Measurements from ENCODE around the gene NPB.
A peak's percentile ranks its signal among the peaks of the same experiment; 100 is the strongest.

NPB gene

DNA sequence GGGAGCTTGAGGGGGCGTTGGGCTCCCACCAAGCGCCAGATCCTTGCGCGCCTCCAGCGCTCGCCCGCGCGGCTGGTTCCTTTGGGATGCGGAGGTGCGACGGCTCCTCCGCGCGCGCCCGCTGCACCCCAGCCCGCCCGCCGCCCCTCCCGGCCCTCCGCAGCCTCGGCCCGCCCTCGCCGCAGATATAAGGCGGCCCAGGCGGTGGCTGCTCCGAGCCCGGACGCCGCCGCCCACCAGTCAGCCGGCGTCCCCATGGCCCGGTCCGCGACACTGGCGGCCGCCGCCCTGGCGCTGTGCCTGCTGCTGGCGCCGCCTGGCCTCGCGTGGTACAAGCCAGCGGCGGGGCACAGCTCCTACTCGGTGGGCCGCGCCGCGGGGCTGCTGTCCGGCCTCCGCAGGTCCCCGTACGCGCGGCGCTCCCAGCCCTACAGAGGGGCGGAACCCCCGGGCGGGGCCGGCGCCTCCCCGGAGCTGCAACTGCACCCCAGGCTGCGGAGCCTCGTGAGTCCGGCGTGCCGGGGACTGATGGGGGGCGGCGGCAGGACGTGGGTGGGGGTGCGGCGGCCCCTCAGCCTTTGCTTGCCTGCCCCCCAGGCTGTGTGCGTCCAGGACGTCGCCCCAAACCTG, at the start of gene NPB:
NPB (plus strand) TSS at position 216 of the 630 bp plus-strand sequence; CDS start at position 256, 40 bp downstream.
- DNase-seq = no peak

DNA sequence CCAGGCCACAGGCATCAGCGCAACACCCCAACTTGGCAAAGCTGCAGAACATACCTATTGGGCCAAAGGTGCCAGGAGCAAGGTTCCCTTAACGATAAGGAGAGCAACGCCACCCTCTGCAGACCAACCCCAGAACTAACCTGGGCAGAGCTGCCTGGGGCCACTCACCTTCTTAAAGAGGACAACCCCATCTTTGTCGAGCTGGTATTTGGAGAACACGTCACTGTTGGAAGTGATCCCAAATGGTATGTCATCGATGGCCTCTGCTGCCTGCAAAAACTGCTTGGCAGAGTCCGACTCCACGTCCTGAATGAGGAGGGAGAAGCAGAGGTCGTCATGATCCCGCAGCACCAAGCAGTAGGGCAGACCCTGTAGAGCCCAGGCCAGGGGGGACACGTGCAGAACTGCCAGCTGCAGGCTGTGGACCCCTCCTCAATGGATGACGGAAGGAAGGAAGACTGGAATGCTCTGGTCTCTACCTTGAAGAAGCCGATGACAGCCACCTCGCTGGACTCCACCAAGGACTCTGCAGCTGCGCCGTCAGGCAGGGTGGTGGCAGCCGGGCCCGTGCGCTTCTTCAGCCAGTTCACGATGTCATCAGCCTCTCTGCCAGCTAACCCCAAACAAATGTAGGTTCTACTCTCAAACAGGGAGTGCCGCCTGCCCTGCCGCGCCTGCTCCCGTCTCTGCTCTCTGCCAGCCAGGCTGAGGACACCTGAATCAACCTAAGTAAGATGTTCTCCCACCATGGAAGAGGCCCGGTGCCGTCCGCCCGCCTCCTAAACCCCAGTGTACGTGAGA, 46.9 kb upstream of the NPB start:
- DNase-seq = no peak

DNA sequence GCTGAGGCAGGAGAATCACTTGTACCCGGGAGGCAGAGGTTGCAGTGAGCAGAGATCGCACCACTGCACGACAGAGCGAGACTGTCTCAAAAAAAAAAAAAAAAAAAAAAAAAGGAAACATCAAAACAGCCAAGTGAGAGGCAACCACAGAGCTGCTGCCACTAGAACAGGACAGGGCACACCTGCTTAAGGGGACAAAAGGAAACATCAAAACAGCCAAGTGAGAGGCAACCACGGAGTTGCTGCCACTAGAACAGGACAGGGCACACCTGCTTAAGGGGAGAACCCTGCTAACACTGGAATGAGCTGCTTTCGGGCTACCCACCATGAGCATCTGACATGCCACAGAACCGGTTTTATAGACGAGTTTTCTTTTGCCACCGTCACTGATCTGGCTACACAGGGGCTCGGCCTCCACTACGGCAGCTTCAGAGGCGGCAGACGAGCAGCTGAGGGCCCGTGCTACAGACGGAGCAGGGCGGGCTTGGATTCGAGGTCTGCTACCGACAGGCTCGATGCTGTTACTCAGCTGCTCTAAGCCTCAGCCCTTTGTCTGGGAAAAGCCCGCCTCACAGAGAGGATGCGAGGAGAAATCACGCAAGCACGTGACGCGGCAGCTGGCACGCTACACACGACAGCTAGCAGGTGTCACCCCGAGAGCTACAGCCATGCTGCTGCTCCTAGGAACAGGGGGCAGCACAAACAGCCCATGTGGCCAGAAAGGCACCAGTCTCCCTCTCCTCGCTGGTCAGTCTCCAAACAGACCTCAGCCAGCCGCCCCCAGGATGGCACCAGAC, 43.7 kb upstream of the NPB start:
- DNase-seq = peak; percentile 46

DNA sequence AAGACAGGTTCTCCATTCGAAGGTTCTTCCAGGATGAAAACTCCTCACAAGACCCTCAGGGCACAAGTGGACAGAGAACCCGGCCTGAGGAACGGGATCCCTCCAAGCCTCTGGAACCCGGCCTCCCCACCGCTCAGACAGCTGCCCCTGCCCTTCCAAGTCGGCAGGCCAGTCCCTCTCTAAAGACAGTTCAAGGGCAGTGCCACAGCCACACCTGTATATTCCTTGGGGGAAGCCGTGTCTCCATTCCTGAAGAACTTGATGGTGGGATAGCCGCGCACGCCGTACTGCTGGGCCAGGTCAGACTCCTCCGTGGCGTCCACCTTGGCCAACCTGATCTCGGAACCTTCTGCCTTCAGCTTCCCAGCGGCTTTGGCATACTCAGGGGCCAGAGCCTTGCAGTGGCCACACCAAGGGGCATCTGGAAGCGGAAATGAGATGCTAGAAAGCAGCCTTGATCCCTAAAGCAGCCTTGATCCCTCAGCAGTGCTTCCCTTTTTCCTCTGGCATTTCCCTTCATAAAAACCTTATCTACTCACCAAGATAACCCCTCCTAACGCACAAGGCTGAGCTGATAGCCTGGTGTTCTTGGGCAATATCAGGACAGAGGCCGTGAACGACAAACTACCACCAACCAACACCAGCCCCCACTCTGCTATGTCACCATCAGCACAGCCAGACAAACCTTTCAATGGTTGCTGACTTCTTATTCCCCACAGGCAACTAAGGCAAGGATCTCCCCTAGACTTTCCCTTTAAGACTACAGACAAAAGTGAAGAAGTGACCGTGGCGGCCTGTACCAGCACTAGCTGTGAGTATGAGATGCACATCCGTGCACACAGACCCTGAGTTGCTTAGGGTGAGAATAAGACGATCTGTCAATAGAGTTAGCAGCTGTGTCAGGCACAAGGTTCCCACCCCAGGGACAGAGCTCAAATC, 42.8 kb upstream of the NPB start:
- DNase-seq = peak; percentile 59

DNA sequence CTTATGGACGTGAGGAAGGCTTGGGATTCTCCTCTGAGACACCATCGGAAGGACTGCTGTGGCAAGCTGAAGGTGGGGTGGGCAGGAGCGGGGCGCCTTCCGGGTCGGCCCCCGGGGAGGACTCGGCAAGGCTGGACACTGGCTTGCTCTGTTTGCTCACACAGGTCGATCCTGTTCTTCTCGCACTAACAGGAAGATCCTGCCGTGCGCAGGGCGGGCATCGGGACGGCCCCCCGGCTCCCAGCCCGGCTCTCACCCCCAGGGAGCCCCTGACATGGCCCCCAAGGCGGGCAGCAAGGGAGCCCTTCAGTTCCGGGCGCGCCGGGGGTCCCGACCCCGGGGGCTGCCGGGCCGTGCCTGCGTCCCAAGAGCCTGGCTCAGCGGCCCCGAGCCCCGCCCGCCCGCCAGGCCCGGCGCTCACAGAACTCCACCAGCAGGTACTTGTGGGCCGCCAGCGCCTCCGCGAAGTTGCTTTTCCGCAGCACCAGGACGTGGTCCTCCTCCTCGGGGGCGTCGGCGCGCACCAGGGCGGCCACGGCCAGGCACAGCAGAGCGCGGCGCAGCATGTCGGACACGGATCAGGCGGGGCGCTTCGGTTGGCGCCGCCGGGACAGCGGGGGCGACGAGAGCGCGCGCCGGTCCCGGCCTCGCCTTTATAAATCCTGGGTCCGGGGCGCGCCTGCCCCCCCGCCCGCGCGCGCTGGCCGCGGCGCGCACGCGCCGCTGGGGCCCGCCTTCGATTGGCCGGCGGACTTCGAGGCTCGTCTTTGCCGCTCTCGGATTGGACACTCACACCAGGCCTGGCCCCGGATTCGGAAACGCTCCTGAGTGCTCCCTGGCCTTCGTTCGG, 41.9 kb upstream of the NPB start, which contains the start of gene P4HB:
P4HB (minus strand) TSS at position 630 of the 850 bp plus-strand sequence; CDS start at position 566, 64 bp downstream.
- DNase-seq = no peak

DNA sequence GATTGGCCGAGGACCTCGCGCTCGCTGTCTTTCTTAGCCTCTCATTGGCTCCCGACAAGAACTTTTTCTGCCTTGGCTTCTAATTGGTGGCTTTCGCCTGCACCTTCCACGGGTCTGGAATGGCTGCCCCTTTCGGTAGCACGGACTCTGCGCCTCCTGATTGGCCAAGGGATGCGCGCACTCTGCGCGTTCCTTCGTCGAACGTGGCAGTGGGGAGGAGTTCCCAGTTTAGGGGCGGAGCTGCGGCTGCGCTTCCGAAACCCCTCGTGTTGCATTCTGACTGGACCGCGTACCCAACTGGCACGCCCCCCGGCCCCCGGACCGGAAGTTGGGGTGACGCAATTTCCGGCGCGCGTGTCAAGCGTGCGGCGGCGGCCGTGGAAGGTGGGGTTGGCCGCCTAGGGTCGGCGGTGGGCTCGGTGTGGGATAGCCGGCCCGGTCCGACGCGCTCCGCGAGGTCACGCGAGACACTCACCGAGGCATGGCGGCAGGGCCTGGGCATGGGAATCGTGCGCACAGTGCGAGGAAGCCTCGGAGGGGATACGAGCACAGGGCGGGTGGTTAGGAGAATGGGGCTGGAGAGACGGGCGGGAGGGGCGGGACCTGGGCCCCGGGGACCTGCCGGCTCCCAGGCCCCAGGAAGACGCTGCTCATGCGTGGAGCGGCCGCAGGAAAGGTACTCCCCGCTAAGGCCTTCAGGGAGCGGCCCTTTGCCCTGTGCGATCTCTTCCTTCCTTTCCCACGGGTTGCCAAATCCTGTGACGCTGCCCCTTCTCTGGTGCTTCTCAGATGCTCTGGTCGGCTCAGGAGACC, 41.1 kb upstream of the NPB start:
- DNase-seq = peak; percentile 100

DNA sequence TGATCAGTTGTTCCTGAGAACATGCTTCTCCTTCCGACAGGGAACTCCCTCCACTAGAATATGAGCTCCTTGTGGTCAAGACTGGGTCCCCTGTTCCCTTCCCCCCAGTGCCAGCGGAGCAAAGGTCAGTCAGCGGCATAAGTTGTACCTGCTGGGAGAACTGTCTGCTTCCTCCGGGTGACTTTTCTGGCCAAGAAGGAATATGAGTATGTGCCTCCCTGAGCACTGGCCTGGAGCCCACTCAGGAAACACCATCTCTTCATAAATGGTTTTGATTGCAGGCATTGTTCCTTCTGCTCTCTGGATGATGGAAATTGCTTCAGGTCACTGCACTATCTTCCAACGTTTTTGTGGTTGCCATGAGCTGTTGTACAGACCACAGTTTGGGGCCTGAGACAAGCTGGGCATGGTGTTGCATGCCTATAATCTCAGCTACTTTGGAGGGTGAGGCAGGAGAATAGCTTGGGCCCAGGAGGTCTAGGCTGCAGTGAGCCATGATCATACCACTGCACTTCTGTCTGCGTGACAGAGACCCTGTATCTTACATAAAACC, 38.8 kb upstream of the NPB start:
- DNase-seq = peak; percentile 38

DNA sequence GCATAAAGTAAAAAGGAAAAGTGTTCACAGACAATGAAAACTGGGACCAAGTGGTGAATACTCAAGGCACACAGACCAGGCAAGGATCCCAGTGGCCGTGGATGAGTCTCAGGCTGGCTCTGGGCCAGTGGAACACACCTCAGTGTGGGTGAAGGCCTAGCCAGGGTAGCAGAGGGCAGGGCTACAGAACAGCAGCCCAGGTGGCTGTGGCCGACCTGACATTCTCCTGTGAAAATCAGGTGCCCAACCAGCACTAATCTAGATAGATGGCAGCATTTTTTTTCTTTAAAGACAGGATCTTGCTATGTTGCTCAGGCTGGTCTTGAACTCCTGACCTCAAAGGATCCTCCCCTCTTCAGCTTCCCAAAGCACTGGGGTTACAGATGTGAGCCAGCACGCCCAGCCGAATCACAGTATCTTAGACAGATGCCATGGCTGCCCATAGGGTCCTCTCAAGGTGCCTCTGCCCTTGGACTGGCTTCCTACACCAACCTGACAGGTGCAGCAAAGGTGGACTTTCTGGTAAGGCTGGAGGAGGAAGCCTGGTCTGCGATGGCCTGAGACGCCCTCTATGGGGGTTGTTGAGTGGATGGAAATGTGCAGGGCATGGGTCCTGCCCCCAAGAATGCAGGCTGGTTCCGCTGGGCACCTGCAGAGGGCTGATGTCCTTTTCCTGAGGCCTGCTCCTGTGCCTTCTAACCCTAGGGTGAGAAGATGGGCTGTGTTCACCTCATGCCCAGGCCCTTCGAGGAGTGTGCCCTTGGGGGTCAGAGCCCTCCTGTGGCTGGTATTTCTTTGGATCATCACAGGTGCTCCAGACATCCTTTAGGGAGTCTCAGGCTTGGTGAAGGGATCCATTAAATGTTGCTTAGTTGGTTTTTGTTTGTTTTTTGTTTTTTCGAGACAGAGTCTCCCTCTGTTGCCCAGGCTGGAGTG, 37.9 kb upstream of the NPB start:
- no peak for DNase-seq

DNA sequence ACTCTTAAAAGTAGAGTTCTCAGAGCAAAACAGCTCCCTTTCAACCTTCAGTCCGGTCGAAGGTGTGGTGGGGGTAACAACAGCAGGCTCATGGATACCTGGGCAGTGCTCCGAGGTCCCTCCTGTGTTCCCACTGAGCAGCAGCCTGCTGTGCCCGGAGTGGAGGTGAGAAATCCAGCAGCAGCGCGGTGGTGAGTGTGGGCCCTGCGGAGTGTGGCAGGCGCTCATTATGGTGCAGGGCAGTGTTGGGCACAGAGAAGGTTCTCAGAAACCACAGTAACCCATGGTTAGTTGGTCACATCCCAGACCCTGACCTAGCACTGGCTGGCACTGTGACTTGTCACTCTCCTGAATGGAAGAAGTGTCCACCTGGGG, 36.7 kb upstream of the NPB start:
- no peak for DNase-seq

DNA sequence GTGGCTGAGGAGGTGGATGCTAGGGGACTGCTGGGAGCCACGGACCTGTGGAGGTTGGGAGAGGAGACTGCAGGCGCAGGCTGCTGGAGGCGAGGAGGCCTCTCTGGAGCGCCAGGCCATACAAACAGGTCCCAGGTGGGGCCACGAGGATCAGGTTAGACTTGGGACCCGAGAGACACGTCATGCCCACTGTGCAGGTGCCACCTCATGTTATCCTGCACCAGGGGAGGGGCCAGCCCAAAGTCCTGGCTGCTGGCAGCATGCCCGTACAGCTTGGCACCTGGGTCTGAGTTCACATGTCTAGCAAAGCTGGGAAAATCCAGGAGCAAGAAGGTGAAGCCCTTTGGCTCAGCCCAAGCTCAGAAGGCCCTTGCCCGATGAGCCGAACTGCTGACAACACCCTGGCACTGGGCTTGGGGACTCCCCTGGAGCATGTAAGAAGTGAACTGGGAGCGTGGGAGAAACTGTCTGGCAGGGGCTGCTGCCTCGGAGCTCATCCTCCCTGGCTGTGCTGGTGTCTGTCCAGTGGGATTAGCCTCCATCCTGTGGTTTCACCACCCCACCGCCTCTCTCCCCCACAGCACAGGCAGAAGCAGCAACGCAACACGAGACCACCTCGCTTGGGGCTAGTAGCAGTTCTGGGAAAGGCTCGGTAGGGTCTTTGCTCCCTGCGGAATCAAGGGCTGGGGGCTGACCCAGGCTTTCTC, 36.2 kb upstream of the NPB start:
- DNase-seq = no peak

DNA sequence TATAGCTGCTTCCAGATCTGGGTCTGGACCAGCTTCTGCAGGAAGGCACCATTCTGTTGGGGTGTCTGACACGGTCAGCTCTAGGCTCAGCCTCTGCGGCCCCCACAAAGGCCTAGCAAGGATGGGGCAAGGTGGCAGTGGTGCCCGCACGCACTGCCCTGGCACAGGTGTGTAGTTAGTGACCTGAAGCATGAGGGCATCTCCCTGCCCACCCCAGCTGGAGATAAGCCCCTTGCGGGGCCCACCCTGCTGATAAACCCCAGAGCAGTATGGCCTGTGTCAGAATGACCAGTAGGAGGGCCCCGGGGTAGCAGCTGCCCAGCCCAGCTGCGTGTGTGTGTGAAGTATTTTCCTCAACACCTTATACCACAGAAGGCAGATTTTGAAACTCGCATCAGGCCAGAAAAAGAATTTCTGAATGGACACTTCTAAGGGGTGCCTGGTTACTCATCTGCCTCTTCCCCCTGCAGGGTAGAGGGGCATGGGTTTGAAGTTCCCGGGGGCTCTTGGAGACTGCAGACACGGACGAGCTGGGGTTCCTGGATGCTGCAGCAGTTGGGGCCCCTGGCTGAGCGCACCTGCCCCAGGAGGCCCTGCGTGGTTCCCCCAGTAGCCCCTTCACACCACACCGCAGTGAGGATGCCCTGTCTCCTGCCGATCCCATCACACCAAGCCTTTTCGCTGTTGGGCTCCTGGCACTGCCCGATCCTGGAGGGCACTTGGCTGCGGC, 35.4 kb upstream of the NPB start:
- DNase-seq = no peak

DNA sequence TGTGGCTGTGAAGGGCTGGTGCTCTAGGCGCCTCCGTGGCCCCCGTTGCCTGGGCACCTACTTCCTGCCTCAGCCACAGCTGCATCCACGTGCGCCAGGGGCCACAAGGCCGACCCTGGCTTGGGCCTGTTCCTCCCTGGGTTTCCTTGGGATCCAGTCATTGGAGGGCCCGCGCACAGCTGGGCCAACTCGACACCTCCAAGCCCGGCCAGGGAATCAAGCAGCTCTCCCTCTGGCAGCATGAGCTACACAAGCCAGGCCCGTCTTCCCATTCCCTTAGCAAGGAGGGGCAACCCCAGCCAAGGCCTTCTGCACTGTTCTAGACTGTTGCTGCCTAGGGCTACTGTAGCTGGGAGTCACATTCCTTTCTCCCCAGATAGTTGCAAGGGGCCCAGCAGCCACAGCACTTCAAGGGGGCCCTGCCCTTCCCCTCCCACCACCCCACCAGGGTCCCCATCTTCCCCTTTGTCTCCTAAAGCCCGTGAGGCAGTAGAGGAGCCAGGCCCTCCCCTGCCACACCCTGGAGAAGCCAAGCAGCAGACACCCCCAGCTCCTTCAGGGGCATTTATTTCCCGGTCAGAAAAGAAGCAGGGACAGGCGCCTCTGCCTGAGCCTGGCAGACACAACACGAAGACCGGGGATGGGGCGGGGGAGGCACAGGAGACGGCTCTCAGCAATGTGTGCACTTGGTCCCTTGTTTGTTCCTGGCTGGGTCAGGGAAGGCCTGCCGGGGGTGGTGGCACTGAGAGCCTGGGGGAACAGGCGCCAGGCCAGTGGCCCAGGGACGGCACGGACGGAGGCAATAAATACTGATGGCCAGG, 34.7 kb upstream of the NPB start:
- DNase-seq = peak; percentile 61

DNA sequence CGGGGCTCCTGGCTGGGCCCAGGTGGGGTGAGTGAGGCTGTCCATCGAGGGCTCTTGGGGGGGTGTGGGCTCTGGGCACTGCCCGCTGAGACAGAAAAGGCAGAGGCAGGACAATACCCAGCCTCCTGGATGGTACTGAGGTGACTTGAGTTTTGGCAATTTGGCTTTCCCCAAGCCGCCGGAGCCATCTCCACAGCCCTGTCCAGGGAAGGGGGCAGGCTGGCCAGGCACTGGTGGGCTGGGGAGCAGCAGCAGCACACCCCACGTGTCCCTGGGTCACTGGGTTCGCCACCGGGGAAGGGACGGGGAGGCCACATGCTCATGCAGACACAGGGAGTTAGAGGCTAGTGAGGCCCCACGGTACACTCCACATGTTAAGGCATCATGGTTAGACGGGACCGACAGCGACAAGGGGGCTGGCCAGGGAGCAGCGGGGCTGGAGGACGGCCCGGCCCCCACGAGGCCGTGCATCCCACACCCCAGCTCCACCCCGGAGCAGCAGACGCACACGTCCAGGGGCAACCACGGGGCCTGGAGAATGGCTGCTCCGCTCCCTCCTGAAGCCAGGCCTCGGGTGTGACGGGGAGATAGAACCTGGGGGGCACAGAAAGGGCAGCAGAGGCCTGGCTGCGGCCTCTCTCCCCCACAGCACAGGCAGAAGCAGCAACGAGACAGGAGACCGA, 33.9 kb upstream of the NPB start:
- DNase-seq = no peak

DNA sequence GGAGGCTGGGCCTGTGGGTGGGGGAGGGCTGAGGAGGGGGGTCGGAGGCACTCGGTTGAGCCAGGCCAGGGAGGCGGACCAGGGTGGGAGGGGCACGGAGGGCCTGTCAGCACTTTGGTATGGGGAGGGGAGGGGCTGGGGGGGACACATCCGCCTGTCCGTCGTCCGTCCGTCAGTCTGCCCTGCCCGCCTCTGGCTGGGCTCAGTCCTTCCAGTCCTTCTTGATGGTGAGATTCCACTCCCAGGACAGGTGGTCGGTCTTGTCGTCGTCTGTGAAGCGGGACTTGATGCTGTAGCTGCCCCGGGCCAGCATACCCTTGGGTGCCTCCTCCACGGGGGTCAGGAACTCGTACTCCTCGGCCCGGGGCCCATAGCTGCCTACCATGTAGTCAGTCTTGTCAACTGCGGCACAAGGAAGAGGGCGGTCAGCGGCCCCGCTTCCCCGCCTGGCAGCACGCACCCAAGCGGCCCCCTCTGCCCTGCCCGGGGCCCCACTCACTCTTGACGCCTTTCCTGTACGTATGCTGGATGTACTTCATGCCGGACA, 33.3 kb upstream of the NPB start:
- DNase-seq = no peak

DNA sequence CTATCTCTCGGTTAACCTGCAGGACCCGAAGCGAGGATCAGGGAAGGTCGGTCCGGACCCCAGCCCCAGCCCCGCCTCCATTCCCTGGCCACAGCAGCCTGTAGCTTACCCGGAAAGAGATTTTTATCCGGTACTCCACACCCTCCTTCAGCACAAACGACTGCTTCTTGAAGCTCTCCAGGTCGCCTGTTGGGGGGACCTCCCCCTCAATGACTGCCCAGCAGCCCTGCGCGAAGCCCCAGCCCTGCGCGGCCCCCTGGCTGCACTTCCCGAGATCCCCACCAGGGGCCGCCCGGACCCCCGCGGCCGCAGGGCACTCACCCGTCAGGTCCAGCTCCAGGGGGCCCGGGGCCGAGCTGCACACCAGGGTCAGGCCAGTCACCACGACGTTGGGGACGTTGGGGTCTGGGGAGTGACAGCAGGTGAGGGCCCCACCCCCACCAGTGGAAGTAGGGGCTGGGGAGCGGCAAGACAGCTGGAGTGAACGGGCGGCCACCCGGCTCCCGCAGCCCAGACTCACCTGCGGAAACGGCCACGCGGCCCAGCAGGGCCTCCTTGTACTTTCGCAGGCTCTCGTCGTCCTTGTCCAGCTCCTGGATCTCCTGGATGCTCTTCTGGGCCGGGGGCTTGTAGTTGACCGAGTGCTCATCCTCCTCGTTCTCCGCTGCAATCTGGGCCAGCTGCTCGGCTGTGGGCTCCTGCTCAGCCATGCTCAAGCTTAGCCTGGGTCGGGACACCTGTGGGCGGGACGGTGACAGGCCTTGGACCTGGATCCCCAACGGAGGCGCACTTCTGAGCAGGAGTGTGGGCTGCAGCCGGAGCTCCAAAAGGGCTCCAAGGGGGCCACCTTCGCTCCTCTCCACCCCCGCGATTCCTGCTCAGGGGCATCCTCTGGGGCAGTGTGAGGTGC, 32.6 kb upstream of the NPB start:
- peak; percentile 23 for DNase-seq

Data from MV-4-11 (cell line).